Activated B cell treated with CpG ODN at 0.5 μM for 24 hours (primary cell): ENCODE results near the gene EXD3. TPM values are rescaled to one million over a fixed set of nuclear protein-coding genes. Genes with fewer than 3 reads are reported as not detected.

Experiments used
- ATAC-seq: fragments of 200-7000 bp; cut with Tn5 transposase; one replicate; pipeline ENCODE4 v1.10.0; 2021; ENCODE audit warnings: low read depth, mild to moderate bottlenecking, moderate library complexity
- CTCF ChIA-PET: fragments of 350-600 bp; sonication (Branson Sonifier 250); formaldehyde crosslinking; loops from one replicate; lab custom pipeline; 2021; ENCODE audit warnings: antibody characterized with exemption; lab: Charles Lee
- POLR2A ChIA-PET: fragments of 350-600 bp; sonication (Branson Sonifier 250); formaldehyde crosslinking; loops from one replicate; lab custom pipeline; 2021; ENCODE audit warnings: antibody characterized with exemption; lab: Charles Lee
- DNase-seq: peaks from one replicate; pipeline ENCODE4 v3.0.0; 2022
- H3K27ac Mint-ChIP-seq: one replicate; pipeline ENCODE4 v1.8.0; 2020; ENCODE audit warnings: mixed read lengths
- H3K27me3 Mint-ChIP-seq: one replicate; pipeline ENCODE4 v1.8.0; 2021; ENCODE audit warnings: mixed read lengths
- H3K36me3 Mint-ChIP-seq: one replicate; pipeline ENCODE4 v1.8.0; 2021; ENCODE audit warnings: low read depth, mixed read lengths
- H3K4me1 Mint-ChIP-seq: one replicate; pipeline ENCODE4 v1.8.0; 2021; ENCODE audit warnings: mixed read lengths
- H3K4me3 Mint-ChIP-seq: one replicate; pipeline ENCODE4 v1.8.0; 2020; ENCODE audit warnings: mild to moderate bottlenecking, mixed read lengths
- H3K9me3 Mint-ChIP-seq: one replicate; pipeline ENCODE4 v1.8.0; 2020; ENCODE audit warnings: mixed read lengths
- intact Hi-C: fragments of 100-400 bp; cut with micrococcal nuclease; formaldehyde crosslinking; loops from one replicate; pipeline ENCODE4 v1.15.1; 2024
- total RNA-seq: library from RNA; stranded (reverse); gene quantifications from 2 replicates; pipeline ENCODE4 v1.2.3, GENCODE V29; 2022
- TF ChIP-seq, protein P1 (sequence below): fragments of 200-600 bp; IDR thresholded peaks from one replicate; pipeline ENCODE4 v1.8.0; 2022; ENCODE audit warnings: antibody characterized with exemption, mild to moderate bottlenecking

EXD3 gene
- total RNA-seq, 1 donor from 2014 or later, result 12.8 TPM

DNA sequence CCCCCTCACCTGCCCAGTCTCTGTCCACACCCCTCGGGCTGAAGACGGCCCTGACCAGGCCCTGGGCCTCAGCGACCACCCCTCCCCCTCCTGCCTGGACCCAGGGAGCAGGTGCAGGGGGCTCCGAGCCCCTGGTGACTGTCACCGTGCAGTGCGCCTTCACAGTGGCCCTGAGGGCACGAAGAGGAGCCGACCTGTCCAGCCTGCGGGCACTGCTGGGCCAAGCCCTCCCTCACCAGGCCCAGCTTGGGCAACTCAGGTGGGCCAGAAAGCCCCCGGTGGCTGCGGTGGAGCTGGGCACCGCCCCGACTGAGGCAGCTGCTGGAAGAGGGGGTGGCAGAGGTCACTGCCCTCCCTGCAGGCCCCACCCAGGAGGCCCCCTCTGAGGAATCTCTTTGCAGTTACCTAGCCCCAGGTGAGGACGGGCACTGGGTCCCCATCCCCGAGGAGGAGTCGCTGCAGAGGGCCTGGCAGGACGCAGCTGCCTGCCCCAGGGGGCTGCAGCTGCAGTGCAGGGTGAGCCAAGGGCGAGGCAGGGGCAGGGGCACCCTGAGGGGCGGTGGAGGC, 10.5 kb upstream of the EXD3 start:
- POLR2A ChIA-PET, result no interaction called here
- peaks cover 13% of the 10 kb centered on the region for H3K4me1 Mint-ChIP-seq
- intact Hi-C loops, result no loop called here
- TF ChIP-seq, protein P1, sequence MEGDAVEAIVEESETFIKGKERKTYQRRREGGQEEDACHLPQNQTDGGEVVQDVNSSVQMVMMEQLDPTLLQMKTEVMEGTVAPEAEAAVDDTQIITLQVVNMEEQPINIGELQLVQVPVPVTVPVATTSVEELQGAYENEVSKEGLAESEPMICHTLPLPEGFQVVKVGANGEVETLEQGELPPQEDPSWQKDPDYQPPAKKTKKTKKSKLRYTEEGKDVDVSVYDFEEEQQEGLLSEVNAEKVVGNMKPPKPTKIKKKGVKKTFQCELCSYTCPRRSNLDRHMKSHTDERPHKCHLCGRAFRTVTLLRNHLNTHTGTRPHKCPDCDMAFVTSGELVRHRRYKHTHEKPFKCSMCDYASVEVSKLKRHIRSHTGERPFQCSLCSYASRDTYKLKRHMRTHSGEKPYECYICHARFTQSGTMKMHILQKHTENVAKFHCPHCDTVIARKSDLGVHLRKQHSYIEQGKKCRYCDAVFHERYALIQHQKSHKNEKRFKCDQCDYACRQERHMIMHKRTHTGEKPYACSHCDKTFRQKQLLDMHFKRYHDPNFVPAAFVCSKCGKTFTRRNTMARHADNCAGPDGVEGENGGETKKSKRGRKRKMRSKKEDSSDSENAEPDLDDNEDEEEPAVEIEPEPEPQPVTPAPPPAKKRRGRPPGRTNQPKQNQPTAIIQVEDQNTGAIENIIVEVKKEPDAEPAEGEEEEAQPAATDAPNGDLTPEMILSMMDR, result no peak
- CTCF ChIA-PET, result no interaction called here
- H3K27ac Mint-ChIP-seq, result no peak overlapping the region
- H3K9me3 Mint-ChIP-seq, result no peaks in the 10 kb centered on the region
- no peak for DNase-seq
- no peak overlapping the region for H3K4me3 Mint-ChIP-seq
- peaks cover 4% of the 10 kb centered on the region for H3K27me3 Mint-ChIP-seq
- ATAC-seq, result no peak
- no peaks in the 10 kb centered on the region for H3K36me3 Mint-ChIP-seq

DNA sequence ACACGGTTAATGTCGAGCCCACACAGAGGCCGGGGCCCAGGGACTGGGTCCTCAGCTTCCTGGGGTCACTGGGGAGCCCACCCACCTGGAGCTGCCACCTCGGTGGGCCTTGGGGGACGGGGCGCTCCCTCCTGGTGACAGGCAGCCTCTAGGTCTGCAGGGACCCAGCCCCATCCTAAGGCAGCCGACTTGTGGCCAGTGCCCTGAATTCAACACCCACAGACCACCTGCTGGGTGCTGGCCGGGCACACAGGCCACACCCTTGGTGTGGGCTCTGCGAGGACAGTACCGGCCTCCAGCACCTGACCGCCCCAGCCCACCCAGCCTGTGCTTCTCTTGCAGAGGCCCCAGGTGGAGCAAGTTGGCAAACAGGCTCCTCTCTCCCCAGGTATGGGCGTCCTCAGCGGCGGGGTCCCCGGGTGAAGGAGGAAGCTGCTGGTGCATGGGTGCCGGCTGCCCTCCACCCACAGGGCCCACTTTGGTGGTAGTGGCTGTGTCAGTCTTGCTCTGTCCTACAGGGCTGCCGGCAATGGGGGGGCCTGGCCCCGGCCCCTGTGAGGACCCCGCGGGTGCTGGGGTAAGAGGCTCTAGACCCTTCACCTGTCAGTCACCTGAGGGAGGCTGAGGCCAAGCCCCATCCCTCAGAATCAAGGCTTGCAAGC, 9.9 kb upstream of the EXD3 start:
- H3K27ac Mint-ChIP-seq, result no peak overlapping the region
- H3K36me3 Mint-ChIP-seq, result no peaks in the 10 kb centered on the region
- peaks cover 3% of the 10 kb centered on the region for H3K27me3 Mint-ChIP-seq
- intact Hi-C loops, result no loop called here
- no peak overlapping the region for H3K4me3 Mint-ChIP-seq
- no peak for ATAC-seq
- TF ChIP-seq, protein P1, result no peak
- H3K4me1 Mint-ChIP-seq, result peaks cover 13% of the 10 kb centered on the region
- POLR2A ChIA-PET, result no interaction called here
- no peaks in the 10 kb centered on the region for H3K9me3 Mint-ChIP-seq
- CTCF ChIA-PET, result no interaction called here
- DNase-seq, result no peak

DNA sequence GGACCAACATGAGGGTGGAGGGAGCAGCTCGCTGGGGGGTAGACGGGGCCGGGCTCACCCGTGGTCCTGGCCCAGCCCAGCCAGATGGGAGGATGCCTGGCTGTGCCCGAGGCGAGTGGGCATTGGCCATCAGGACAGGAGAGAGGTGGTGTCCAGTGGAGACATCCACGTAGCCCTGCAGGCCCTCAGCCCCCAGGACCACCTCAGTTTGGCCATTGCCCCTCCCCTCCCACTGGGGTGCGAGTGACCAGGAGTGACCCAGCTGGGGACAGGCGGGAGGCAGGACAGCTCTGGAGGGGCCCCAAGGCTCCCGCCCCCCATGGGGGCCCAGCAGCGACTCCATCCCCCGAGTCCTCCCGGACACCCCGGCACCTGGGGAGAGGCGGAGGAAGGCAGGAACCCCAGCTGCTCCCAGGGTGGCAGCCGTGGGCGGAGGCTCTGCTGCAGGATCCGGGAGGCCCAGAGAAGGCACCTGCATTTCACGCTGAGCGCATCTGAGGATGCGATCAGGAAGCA, 8.5 kb upstream of the EXD3 start:
- H3K36me3 Mint-ChIP-seq, result no peaks in the 10 kb centered on the region
- DNase-seq, result no peak
- H3K27ac Mint-ChIP-seq, result no peak overlapping the region
- TF ChIP-seq, protein P1, result no peak
- ATAC-seq, result no peak
- CTCF ChIA-PET, result no interaction called here
- peaks cover 2% of the 10 kb centered on the region for H3K27me3 Mint-ChIP-seq
- intact Hi-C loops, result no loop called here
- H3K9me3 Mint-ChIP-seq, result no peaks in the 10 kb centered on the region
- POLR2A ChIA-PET, result no interaction called here
- no peak overlapping the region for H3K4me3 Mint-ChIP-seq
- H3K4me1 Mint-ChIP-seq, result peaks cover 13% of the 10 kb centered on the region

DNA sequence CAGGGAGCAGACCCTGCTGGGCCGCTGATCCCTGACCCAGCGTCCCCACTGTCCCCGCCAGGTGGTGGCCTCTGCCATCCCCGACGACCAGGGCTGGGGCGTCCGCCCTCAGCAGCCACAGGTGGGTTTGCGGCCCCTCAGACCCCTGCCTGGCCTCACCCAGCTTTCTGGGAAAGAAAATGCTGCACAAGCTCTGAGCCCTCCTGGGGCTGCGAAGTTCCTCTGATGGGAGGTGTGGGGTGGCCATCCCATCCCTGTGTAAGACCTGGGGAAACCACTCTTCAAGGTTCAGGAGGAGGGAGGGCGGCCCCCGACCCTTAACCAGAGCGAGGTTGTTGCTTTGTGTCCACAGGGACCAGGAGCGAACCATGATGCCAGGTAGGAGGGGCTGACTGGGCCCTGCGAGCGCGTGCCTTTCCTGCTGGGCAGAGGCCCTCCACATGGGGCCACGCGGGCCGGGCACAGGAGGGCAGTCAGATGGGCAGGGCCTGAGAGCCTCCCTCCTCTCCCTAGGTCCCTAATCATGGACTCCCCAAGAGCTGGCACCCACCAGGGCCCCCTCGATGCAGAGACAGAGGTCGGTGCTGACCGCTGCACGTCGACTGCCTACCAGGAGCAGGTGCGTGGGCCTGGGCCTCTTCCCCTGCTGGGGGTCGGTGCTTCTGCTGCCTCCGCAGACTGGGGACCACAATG, 7.9 kb upstream of the EXD3 start:
- TF ChIP-seq, protein P1, result no peak
- ATAC-seq, result no peak
- H3K4me1 Mint-ChIP-seq, result peaks cover 13% of the 10 kb centered on the region
- ChIA-PET POLR2A (no interaction called here), CTCF (interaction anchor here (1.2 kb wide), 1 partner anchor 13 kb away, joined by 3 read pairs; no protein-coding TSS in a partner anchor)
- no peak for DNase-seq
- no peak overlapping the region for H3K4me3 Mint-ChIP-seq
- intact Hi-C loops, result no loop called here
- H3K9me3 Mint-ChIP-seq, result no peaks in the 10 kb centered on the region
- no peak overlapping the region for H3K27ac Mint-ChIP-seq
- no peaks in the 10 kb centered on the region for H3K36me3 Mint-ChIP-seq
- H3K27me3 Mint-ChIP-seq, result peaks cover 2% of the 10 kb centered on the region
